HG02623 (cell line): Measurements from ENCODE around the gene LMBRD2.

Source experiments
- ATAC-seq: cut with Tn5 transposase; IDR thresholded peaks from one replicate; pipeline ENCODE4 v1.9.1; 2021; ENCODE audit warnings: moderate library complexity; ENCODE audit not compliant: unreplicated experiment

Gene LMBRD2

GRCh38 chr5:36125868-36126267 lies 25.8 kb downstream of the LMBRD2 start:
- ATAC-seq: no peak

GRCh38 chr5:36111238-36111637 lies 40.4 kb downstream of the LMBRD2 start:
- no peak for ATAC-seq

GRCh38 chr5:36108758-36109460 lies 42.8 kb downstream of the LMBRD2 start:
- no peak for ATAC-seq

DNA sequence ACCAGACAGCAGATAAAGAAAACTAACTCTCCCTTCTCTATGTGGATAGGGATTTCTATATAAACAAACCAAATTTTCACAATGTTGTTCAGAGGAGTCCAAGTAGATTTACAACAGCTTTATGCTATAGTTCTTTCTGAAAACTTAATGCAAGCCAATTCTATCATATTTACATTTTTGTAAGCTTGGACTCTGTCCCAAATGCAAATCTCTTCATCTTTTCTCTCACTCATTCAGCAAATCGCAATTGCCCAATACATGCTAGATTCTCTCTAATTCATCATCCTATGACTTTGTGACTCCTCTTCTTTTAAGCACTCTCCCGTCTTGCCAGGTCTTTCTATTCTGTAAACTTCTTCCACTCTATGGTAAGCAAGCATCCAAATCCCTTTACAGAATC lies 45.9 kb downstream of the LMBRD2 start:
- ATAC-seq: no peak

GRCh38 chr5:36099748-36100147 lies 51.9 kb downstream of the LMBRD2 start:
- no peak for ATAC-seq

DNA sequence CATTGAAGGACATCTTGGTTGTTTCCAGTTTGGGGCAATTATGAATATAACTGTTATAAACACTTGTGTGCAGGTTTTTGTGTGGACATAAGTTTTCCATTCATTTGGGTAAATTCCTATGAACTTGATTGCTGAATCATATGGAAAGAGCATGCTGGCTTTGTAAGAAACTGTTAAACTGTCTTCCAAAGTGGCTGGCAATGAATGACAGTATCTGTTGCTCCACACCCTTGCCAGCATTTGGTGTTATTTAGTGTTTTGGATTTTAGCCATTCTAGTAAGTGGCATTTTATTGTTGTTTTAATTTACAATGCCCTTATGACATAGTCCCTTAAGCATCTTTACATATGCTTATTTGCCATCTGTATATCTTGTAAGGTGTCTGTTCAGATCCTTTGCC lies 55.2 kb downstream of the LMBRD2 start:
- no peak for ATAC-seq

DNA sequence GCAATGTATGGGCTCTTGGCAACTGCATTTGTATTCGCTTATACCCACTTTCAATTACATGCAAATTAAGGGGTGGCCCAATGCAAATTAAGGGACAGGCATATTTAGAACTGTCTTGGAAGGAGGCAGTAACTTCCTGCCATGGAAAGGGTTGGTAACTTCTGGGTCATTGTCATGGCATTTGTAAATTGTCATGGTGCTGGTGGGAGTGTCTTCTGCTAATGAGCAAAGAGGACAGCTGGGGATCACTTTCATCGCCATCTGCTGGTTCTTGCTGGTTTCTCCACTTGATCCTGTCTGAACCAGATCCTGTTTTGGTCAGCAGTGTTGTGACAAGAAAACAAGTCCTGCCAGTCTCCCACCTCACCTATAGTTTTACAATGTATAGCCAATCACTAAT lies 61.7 kb downstream of the LMBRD2 start:
- ATAC-seq: peak; percentile 72

DNA sequence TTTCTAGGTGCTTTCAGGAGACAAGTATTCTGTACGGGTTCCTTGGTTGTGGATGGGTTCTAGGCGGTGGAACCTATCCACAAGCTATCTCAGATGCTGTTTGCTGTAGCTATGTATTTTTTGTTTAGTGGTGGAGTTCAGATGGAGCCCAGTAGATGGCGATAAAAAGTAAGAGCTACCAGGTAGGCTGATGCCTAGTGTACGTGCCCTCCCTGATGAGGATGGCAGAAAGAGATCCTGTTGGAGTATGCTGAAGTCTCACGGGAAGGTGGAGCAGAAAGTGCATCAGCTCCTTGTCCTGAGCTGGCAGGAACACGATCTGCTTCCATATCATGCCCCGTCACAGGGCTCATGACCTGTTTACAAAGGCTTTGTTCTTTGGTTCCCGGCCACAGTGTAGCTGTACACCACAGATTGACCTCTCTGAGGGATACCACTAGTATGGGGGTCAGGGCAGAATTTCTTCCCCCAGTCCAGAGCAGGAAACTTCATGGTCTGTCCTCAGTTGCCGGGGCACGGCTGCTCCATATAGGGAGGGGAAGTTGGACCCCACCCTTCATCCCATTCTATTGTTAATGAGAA lies 72.4 kb downstream of the LMBRD2 start:
- ATAC-seq: peak; percentile 91

- ATAC-seq: no peak
Measured at GRCh38 chr5:36078430-36078829, 73.3 kb downstream of the LMBRD2 start.

GRCh38 chr5:36073595-36074216 lies 78.0 kb downstream of the LMBRD2 start:
- ATAC-seq: peak; percentile 80

DNA sequence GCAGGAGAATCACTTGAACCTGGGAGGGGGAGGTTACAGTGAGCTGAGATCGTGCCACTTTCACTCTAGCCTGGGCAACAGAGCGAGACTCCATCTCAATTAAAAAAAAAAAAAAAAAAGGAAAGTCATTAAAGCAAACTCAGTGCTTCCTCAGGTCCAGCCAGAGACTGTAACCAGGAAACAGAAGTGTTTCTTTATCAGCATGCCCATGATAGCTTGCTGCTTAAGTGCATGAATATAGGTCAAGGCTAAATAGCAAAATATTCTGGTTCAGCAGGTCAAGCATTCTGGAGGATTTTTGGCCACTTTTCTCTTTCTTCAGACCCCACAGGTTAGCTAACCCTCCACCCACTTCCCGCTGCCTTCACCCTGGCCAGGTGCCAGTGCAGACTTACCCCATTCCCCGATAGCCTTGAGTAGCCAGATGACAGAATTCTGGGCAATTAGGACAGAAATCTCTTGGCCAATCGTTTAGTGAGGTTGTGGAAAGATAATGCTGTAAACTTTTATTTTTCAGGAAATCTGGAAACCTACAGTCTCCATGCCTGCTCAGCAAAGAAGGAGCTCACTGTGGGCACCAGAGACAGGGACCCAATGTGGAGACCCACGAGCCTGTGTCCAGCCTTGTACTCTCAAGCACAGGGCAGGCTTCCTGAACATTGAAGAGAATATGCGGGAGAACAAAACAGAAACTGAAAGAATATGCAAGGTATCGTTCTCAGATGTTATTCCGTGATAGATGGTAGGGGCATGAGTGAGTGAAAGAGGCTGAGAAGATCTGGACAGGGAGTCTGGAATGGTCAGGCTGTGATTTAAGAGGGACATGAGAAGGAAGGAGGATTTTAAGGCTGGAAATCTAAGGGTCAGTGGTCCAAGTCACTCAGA lies 80.8 kb downstream of the LMBRD2 start:
- peak; percentile 88 for ATAC-seq

GRCh38 chr5:36068751-36069281 lies 82.9 kb downstream of the LMBRD2 start:
- no peak for ATAC-seq

GRCh38 chr5:36066540-36067210 lies 85.0 kb downstream of the LMBRD2 start, which contains the start of gene UGT3A2:
Gene UGT3A2 (minus strand): TSS chr5:36066882. CDS start chr5:36066789, 93 bp downstream.
- no peak for ATAC-seq

DNA sequence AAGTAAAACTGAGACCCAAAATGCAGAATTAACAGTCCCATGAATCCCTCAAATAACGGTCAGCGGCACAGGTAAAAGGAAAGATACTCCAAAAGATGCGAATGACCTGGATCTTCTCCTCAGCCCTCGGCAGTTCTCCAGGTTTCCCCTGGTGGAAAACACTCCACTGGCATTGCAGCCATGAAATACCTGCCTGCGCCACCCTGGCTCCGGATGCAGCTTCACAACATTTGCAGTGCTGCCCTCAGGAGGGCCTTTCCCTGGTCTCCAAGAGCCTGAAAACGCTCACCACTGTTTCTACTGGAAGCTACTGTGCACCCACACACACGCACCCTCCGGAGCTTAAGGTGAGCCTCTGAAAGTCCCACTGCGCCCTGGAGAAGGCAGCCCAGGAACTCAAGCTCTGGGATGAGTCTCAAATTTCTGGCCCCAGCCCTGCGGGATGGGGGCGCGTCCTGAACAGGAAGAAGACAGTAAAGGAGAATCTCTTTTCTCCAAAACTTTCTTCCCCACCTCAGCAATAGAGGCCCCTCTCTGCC lies 85.6 kb downstream of the LMBRD2 start:
- no peak for ATAC-seq

DNA sequence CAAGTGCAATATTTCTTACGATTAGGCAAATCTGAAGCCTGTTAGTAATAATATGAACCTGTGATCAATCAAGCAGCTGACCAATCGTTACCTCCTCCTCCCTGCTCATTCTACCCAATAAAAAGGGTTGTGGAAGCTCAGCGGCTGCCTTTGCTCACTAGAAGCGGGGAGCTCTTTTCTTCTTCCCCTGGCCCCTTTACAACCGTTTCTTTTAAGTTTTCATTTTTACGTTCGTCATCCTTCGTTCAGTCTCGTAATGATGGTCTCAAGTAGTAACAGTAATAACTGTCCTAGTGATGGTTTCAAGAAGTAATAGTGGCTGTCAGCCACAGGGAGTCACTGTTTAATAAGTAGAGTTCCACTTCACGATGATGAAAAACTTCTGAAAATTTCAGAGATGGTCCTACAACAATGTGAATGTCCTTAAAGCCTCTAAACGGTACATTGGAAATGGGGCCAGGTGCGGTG lies 91.2 kb downstream of the LMBRD2 start:
- ATAC-seq: no peak

DNA sequence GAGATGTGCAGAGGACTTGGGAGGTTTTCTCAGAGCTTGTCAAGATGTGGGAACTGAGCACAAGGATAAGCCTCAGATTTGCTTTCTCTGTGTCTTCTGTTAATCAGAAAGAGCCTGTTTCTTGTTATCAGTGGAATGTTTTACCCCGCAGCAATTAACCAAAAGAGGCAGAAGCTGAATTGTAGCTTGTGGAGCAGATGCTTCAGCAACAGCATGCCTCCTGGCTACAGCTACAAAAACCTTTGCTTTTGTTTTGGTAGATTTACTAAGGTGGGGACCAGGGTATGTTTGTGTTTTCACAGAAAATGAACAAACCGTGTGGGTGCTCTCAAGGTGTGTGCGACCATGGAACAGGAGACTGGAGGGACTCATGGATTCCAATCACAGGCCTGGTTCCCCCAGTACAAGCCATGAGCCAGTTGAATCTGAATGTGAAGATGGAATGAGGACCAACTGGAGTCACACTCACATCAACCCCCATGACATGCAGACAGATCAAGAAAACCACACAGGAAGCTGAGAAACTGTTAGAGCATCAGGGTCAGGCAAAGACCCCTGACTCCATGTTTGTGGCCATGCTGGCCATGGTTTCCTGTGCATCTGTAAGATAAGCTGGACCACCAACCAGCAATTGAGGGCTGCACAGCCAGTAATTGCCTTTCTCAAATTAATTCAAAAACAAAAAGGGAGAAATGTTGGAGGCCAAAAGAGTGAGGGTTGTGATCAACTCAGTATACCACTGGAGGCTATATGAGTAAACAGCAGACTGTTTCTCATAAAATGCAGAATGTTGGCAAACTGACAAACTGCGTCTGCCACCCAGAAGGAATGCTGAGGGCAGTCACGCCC lies 91.9 kb downstream of the LMBRD2 start:
- no peak for ATAC-seq

DNA sequence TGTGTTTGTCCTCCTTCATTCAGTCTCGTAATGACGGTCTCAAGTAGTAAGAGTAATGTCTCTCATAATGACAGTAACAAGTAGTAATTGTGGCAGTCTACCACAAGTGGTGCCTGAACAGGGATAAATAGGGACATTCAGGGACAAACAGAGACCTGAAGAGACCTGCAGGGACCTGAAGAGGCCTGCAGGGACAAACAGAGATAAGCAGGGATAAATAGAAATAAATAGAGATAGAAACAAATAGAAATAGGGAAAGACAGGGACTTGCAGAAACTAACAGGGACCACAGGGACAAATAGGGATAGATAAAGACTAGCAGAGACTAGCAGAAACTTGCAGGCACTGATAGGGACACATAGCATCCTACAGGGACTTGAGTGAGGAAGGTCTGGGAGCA lies 92.9 kb downstream of the LMBRD2 start:
- no peak for ATAC-seq

- no peak for ATAC-seq
Measured at GRCh38 chr5:36057386-36057785, 94.3 kb downstream of the LMBRD2 start.

GRCh38 chr5:36056422-36056821 lies 95.3 kb downstream of the LMBRD2 start:
- ATAC-seq: no peak
